B cell (primary cell): Measurements from ENCODE around the gene PDZK1. TPM values are rescaled to one million over a fixed set of nuclear protein-coding genes. Genes with fewer than 3 reads are reported as not detected.
"Not testable (repeated sequence)": the region's sequence is repeated elsewhere in the genome, so short reads cannot be mapped to it uniquely, and the experiment has no call there.

Experiments
- ATAC-seq: fragments of 200-7000 bp; cut with Tn5 transposase; one replicate; pipeline ENCODE4 v1.10.0; 2021; ENCODE audit warnings: low read depth, mild to moderate bottlenecking, moderate number of reproducible peaks, moderate library complexity
- CTCF ChIA-PET: fragments of 350-600 bp; sonication (Branson Sonifier 250); formaldehyde crosslinking; loops from one replicate; lab custom pipeline; 2021; ENCODE audit warnings: antibody characterized with exemption, inconsistent platforms; lab: Charles Lee
- POLR2A ChIA-PET: fragments of 350-600 bp; sonication (Branson Sonifier 250); formaldehyde crosslinking; loops from one replicate; lab custom pipeline; 2021; ENCODE audit warnings: antibody characterized with exemption; lab: Charles Lee
- DNase-seq: peaks from one replicate; pipeline ENCODE4 v3.0.0; 2013
- H2AFZ ChIP-seq: 2 replicates; pipeline ENCODE4 v1.6.1; 2012; ENCODE audit warnings: mild to moderate bottlenecking, low read depth, low read length; ENCODE audit not compliant: insufficient read depth, poor library complexity, severe bottlenecking
- H3K27ac ChIP-seq, 2 donors: 1 replicate in 1 of 2; 2 replicates in 1 of 2; pipeline ENCODE4 v1.5.1; 2012 to 2013; ENCODE audit warnings: low read length in 2 of 2, mild to moderate bottlenecking in 2 of 2, moderate library complexity in 1 of 2
- H3K27me3 ChIP-seq, 4 experiments: fragments of 200-600 bp in 1 of 4; sonication (generic) in 1 of 4; replicated peaks in 1 of 4; 1 replicate in 2 of 4; 2 replicates in 2 of 4; pipeline versions ENCODE4 v1.6.1 to v1.7.0; 2013 to 2016; ENCODE audit warnings: low read length in 3 of 4, mild to moderate bottlenecking in 2 of 4, mixed read lengths in 1 of 4, moderate library complexity in 1 of 4; ENCODE audit not compliant: insufficient read depth in 4 of 4, control insufficient read depth in 3 of 4; ENCODE audit errors: control extremely low read depth in 1 of 4
- H3K36me3 ChIP-seq, 2 experiments: replicated peaks in 1 of 2; 1 replicate in 1 of 2; 2 replicates in 1 of 2; pipeline versions ENCODE4 v1.6.1 to v1.7.1; 2013; ENCODE audit warnings: low read length in 1 of 2; ENCODE audit not compliant: insufficient read depth in 2 of 2, control insufficient read depth in 1 of 2; ENCODE audit errors: control extremely low read depth in 1 of 2, extremely low read depth in 1 of 2
- H3K4me1 ChIP-seq, 2 donors: fragments of 200-600 bp in 1 of 2; sonication (generic) in 1 of 2; 1 replicate in 1 of 2; 2 replicates in 1 of 2; pipeline versions ENCODE4 v1.5.1 to v1.6.1; 2013 to 2017; ENCODE audit warnings: low read length in 2 of 2; ENCODE audit not compliant: control insufficient read depth in 2 of 2, insufficient read depth in 2 of 2
- H3K4me2 ChIP-seq: replicated peaks from 2 replicates; pipeline ENCODE3; 2012; ENCODE audit warnings: mild to moderate bottlenecking, low read depth, low read length; ENCODE audit not compliant: poor library complexity, severe bottlenecking
- H3K4me3 ChIP-seq, 5 experiments: fragments of 200-600 bp in 1 of 5; sonication (generic) in 1 of 5; 1 replicate in 3 of 5; 2 replicates in 2 of 5; pipeline versions ENCODE4 v1.5.1 to v1.7.0; 2011 to 2016; ENCODE audit warnings: low read length in 4 of 5, mild to moderate bottlenecking in 4 of 5, low read depth in 2 of 5, control low read depth in 1 of 5, moderate library complexity in 1 of 5; ENCODE audit not compliant: insufficient read depth in 1 of 5; ENCODE audit errors: control extremely low read depth in 1 of 5, extremely low read depth in 1 of 5
- H3K79me2 ChIP-seq: fragments of 200-600 bp; sonication (generic); one replicate; pipeline ENCODE4 v1.6.0; 2016; ENCODE audit warnings: low read length; ENCODE audit not compliant: control insufficient read depth, insufficient read depth
- H3K9ac ChIP-seq: fragments of 200-600 bp; sonication (generic); 2 replicates; pipeline ENCODE4 v1.6.1; 2017; ENCODE audit warnings: mild to moderate bottlenecking, low read length, moderate library complexity
- H3K9me3 ChIP-seq, 3 donors: one replicate each; pipeline versions ENCODE4 v1.6.1 to v1.7.1; 2013; ENCODE audit warnings: low read length in 2 of 3; ENCODE audit not compliant: control insufficient read depth in 2 of 3, insufficient read depth in 1 of 3; ENCODE audit errors: control extremely low read depth in 1 of 3
- H4K20me1 ChIP-seq: 2 replicates; pipeline ENCODE4 v1.6.0; 2012; ENCODE audit warnings: mild to moderate bottlenecking, low read length; ENCODE audit not compliant: insufficient read depth, control insufficient read depth, poor library complexity, severe bottlenecking
- H3K27ac Mint-ChIP-seq: one replicate; pipeline ENCODE4 v1.8.0; 2021; ENCODE audit warnings: mixed read lengths
- H3K27me3 Mint-ChIP-seq: one replicate; pipeline ENCODE4 v1.8.0; 2021; ENCODE audit warnings: mixed read lengths
- H3K4me1 Mint-ChIP-seq: one replicate; pipeline ENCODE4 v1.8.0; 2021; ENCODE audit warnings: mixed read lengths
- H3K4me3 Mint-ChIP-seq: one replicate; pipeline ENCODE4 v1.8.0; 2021; ENCODE audit warnings: mixed read lengths
- H3K9me3 Mint-ChIP-seq: one replicate; pipeline ENCODE4 v1.8.0; 2022; ENCODE audit warnings: mixed read lengths; ENCODE audit not compliant: insufficient read depth
- EZH2 ChIP-seq: IDR thresholded peaks from 2 replicates; pipeline ENCODE4 v1.6.1; 2012; ENCODE audit warnings: borderline replicate concordance, low read depth, mild to moderate bottlenecking, moderate library complexity, low read length; ENCODE audit not compliant: insufficient read depth, poor library complexity, severe bottlenecking
- WGBS: methylation state at CpG from one replicate; pipeline ENCODE4 v1.1.5; 2013; ENCODE audit warnings: missing lambda C conversion rate; ENCODE audit not compliant: insufficient coverage; 5-methylcytosine and 5-hydroxymethylcytosine counted together
- intact Hi-C: fragments of 100-400 bp; cut with micrococcal nuclease; formaldehyde crosslinking; loops from one replicate; pipeline ENCODE4 v1.10.0; 2022
- polyA plus RNA-seq: library from polyadenylated mRNA; depleted of rRNA; stranded (reverse); fragments of >200 nt; gene quantifications from 2 replicates; pipeline ENCODE4 v1.2.3, GENCODE V29; 2012
- total RNA-seq, 2 donors: library from RNA; stranded (reverse); fragments of 120-200 nt in 1 of 2; gene quantifications; 1 replicate in 1 of 2; 2 replicates in 1 of 2; pipeline versions ENCODE4 v1.2.3 to v1.2.4, GENCODE V29; 2013 to 2022
- TF ChIP-seq, protein P1 (sequence below): fragments of 200-600 bp; IDR thresholded peaks from one replicate; pipeline ENCODE4 v1.8.0; 2022; ENCODE audit warnings: antibody characterized with exemption, mild to moderate bottlenecking

PDZK1 gene
- total and polyA plus RNA-seq, 2 donors (not counting 1 experiment from before 2014, with no cell fraction given), result 0.34 TPM; not detected in 1

DNA sequence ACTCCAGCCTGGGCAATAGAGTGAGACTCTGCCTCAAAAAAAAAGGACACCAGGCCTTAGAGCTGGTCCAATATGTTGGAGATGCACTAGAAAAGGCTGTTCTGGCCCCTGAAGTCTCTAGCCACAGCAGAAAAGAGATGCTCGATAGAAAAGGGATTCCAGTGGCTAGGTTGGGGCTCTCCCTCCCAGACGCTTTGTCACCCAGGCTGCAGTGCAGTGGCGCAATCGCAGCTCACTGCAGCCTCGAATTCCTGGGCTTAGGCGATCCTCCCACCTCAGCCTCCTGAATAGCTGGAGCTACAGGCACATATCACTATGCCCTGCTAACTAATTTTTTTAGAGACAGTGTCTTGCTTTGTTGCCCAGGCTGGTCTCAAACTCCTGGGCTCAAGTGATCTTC lies 18.2 kb downstream of the PDZK1 start:
- Histone ChIP-seq H3K4me2 (no peak overlapping the region), H3K4me3 (no peak overlapping the region), H3K4me1 (peaks cover 7 to 13% of the 10 kb centered on the region in 2 donors), H3K9ac (no peak overlapping the region), H2AFZ (no peak overlapping the region), H3K36me3 (no peaks in the 10 kb centered on the region), H4K20me1 (no peaks in the 10 kb centered on the region), H3K27ac (no peak overlapping the region), H3K9me3 (no peaks in the 10 kb centered on the region), H3K79me2 (no peaks in the 10 kb centered on the region), H3K27me3 (no peaks in the 10 kb centered on the region)
- 98% methylated on average over 6 of the region's 6 CpGs for WGBS
- Mint-ChIP-seq H3K4me1 (peaks cover 11% of the 10 kb centered on the region), H3K4me3 (no peak overlapping the region), H3K27me3 (peaks cover 3% of the 10 kb centered on the region), H3K9me3 (no peaks in the 10 kb centered on the region), H3K27ac (no peak overlapping the region)
- POLR2A ChIA-PET, result no interaction called here
- no peak for ATAC-seq
- CTCF ChIA-PET, result no interaction called here
- TF ChIP-seq, protein P1, sequence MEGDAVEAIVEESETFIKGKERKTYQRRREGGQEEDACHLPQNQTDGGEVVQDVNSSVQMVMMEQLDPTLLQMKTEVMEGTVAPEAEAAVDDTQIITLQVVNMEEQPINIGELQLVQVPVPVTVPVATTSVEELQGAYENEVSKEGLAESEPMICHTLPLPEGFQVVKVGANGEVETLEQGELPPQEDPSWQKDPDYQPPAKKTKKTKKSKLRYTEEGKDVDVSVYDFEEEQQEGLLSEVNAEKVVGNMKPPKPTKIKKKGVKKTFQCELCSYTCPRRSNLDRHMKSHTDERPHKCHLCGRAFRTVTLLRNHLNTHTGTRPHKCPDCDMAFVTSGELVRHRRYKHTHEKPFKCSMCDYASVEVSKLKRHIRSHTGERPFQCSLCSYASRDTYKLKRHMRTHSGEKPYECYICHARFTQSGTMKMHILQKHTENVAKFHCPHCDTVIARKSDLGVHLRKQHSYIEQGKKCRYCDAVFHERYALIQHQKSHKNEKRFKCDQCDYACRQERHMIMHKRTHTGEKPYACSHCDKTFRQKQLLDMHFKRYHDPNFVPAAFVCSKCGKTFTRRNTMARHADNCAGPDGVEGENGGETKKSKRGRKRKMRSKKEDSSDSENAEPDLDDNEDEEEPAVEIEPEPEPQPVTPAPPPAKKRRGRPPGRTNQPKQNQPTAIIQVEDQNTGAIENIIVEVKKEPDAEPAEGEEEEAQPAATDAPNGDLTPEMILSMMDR, result no peak
- TF ChIP-seq EZH2, result no peak
- intact Hi-C loops, result no loop called here
- DNase-seq, result no peak

DNA sequence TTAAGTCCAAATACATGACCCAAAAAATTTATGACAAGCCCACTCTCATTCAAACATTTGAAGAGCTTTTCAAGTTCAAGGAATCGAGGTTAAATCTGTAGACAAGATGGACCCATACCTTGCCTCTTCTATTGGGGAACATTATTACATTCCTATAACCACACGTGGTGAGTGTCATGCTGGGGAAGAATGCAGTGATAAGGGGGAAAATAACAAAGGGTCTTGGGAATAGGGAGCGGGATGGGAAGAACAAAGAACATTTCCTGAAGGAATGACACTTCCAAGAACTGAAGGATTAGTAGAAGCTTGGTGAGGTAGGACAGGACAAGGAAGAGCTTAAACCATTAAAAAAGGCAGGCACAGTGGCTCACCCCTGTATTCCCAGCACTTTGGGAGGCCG lies 18.8 kb downstream of the PDZK1 start:
- no peak for ATAC-seq
- TF ChIP-seq, protein P1, result no peak
- TF ChIP-seq EZH2, result no peak
- DNase-seq, result no peak
- H3K36me3 ChIP-seq, result no peaks in the 10 kb centered on the region
- CTCF ChIA-PET, result no interaction called here
- Mint-ChIP-seq H3K4me3 (no peak overlapping the region), H3K27ac (no peak overlapping the region), H3K4me1 (peaks cover 11% of the 10 kb centered on the region), H3K9me3 (no peaks in the 10 kb centered on the region), H3K27me3 (peaks cover 3% of the 10 kb centered on the region)
- no peaks in the 10 kb centered on the region for H3K9me3 ChIP-seq
- no peak overlapping the region for H3K4me3 ChIP-seq
- no peak overlapping the region for H3K9ac ChIP-seq
- intact Hi-C loops, result no loop called here
- WGBS, result 100% methylated on average over 1 of the region's 4 CpGs
- H3K4me2 ChIP-seq, result no peak overlapping the region
- H3K4me1 ChIP-seq, result peaks cover 7 to 13% of the 10 kb centered on the region in 2 donors
- POLR2A ChIA-PET, result interaction anchor here (0.6 kb wide), 1 partner anchor 146 kb away, joined by 11 read pairs; no protein-coding TSS in a partner anchor
- H3K79me2 ChIP-seq, result no peaks in the 10 kb centered on the region
- no peak overlapping the region for H2AFZ ChIP-seq
- no peak overlapping the region for H3K27ac ChIP-seq
- no peaks in the 10 kb centered on the region for H4K20me1 ChIP-seq
- no peaks in the 10 kb centered on the region for H3K27me3 ChIP-seq

DNA sequence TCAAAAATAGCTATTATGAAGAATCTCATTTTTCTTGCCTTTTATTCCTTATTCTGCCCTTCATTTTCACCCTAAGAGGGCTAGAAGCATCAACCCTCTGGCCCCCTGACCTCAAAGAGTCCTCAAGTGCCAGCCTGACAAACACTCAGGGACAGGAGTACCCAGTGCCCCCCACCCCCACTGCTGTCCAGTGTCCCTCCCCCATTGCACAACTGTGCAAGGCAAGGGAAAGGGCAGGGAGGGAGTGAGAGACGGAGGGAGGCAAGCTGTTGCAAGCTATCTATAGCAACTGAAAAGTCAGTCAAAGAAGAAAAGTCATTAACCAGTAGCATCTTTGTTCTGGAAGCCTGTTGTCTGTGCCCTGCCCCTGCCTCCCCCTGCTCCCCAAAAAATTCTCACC lies 21.1 kb downstream of the PDZK1 start:
- not testable (repeated sequence) for H3K9ac ChIP-seq, H3K27me3 Mint-ChIP-seq, H3K9me3 Mint-ChIP-seq

More for the DNA sequence above, 21.1 kb downstream of the PDZK1 start:
- peaks cover 7 to 13% of the 10 kb centered on the region in 2 donors for H3K4me1 ChIP-seq
- H3K4me2 ChIP-seq, CTCF ChIA-PET, DNase-seq, H4K20me1 ChIP-seq, H3K4me3 ChIP-seq, H3K4me3 Mint-ChIP-seq, H3K9me3 ChIP-seq, H2AFZ ChIP-seq, intact Hi-C loops, H3K79me2 ChIP-seq, H3K27me3 ChIP-seq, POLR2A ChIA-PET, ATAC-seq, H3K27ac Mint-ChIP-seq, H3K27ac ChIP-seq, H3K36me3 ChIP-seq: not testable (repeated sequence)
- WGBS, result no CpG with 5 or more reads among the region's 1 CpG
- peaks cover 11% of the 10 kb centered on the region for H3K4me1 Mint-ChIP-seq
